Amniotic epithelial cell (primary cell): ENCODE measurements around the gene WDR5B.
"Not testable (repeated sequence)": the region's sequence is repeated elsewhere in the genome, so short reads cannot be mapped to it uniquely, and the experiment has no call there.

Experiments used
- DNase-seq: peaks from one replicate; pipeline ENCODE4 v3.0.0-alpha.2; 2010; ENCODE audit warnings: low read depth

WDR5B gene

DNA sequence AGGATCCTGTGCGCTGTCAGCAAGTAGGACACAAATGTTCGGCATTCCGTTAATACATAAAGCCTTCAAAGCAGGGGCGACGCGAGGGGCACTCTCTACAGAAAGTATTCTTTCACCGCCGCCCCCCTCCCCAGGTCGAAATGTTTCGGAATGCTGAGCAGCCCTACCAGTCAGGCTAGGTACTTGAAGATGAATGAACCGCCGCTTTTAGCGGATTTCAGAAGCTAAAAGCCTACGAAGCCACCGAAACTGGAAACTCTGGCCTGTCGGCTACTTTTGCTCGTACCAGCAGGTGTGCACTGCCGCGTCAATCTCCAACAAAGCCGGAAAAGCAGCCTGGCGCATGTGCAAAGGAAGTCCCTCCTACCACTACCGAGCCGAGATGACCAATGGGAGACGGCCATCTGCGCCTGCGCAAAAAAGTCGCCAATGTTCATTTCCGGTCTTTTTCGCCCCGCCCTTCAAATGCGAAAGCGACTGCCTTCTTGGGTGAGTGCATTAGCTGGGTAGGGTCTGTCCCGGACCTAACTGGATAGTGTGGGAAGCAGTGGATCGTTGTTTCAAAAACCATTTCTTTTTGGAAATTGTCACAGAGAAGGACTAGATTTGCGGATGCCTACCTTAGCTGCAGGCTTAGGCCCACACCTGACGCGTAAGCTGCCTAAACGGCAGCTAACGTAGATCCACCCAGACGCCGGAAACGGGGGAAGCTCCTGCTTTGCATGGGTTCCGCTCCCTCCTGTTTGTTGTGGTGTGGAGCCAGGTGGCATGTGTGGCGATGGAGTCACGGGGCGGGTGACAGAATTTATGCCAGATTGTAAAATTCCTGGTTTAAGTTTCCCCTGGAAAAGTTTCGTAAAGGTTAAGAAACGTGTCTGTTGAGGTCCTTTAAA, at the start of gene WDR5B:
Gene WDR5B, minus strand, starts transcription at position 301 of the 893 bp plus-strand sequence. CDS start 534 bp downstream, outside the sequence.
- DNase-seq, result peak; percentile 94

DNA sequence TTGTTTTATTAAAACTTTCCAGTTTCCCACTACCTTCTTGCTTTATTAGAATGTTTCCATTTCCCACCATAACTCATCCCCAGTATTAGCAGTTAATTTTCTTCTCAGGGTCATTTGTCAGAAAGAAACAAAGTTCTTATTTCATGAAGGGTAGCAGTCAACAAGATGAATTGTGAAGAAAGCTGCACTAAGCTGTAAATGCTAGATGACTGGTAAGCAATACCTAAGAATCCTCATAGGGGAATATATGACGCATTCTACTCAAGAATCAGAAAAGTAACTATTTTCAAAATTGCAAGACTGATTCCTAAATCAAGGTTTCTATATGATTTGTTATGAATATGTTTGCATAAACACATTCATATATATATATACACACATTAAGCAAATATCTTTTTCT, 48.8 kb upstream of the WDR5B start:
- DNase-seq, result no peak

DNA sequence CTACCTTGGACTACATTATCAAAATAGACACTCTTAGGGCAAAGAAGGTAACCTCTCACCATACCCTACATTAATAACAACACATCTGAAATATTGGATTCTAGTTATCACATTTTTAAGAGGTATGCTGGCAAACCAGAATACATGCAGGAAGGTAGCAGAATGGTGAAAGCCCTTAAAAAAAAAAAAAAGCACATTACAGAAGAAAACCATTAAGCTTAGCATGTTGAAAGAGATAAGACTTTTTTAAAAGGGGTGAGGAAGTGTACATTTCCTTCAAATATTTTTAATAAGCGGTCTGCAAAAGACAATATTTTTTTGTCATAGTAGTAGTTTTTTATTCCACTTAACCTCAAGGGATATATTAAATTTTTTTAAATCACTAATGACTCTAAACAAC, 46.5 kb upstream of the WDR5B start:
- no peak for DNase-seq

DNA sequence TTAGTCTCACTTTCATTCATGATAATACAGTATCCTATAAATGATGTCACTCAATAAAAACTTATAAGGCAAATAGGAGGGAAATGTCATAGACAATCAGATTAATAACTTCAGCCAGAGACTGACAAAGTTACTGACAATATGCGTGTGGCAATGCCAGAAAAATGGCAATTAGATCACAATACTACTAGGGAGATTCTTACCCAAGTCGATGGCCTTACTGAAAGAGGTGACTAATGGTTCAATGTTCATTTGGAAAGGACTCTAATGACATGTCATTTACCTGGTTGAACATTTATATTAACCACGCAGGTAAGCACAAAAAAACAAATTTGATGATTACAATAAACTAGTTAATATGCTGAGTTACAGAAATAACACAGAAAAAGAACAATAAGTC, 45.9 kb upstream of the WDR5B start:
- DNase-seq, result no peak

DNA sequence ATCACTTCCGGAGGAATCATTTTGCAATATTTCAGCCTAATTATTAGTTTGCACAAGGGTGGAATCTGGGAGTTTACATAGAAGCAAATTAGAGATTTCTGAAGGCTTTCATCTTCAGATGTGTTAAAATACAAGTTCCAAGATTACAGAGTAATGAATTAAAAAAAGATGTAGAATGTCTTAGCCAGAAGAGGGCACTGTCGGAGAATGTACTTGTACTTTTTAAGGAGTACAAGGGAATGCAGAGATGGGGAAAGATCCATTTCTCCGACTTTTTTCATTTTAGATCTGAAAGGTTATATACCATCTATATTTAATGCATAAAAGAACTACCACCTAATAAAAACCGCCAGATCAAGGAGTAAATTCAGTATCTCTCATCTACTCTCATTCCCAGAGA, 43.1 kb upstream of the WDR5B start:
- peak; percentile 69 for DNase-seq

DNA sequence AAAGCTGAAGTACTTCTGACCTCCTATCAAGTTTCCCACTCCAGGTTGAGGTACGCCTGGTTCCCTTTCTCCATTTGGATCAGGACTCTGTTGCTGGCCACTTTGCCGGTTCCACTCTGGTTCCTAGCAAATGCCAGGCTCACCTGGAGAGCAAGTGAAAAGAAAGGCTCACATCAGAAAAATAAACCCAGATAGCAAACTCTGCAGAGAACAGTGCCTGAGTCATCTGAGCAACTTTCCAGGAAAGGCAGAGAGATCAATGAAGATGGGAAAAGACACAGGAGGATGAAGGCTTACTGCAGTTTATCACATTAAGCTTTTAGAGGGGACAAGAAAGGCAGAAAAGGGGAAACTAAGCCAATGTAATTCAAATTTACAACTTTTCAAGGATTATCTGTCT, 41.8 kb upstream of the WDR5B start:
- no peak for DNase-seq

DNA sequence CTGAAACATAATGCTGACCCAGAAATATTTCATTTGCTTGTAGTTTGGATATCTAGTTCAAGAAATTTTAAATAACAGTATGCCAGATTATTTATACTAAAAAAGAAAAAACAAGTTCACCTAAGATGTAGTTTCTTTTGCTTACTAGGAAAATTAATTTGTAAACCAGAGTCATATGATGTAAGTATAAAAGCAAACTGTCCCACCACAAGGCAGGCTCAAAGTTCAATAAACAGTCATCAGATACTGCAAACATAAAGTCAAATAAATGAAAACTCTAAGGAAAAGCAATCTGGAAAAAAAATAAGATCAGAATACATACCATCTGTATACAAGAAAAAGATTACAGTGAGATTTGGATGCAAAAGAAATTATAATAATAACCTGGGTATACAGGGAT, 40.2 kb upstream of the WDR5B start:
- DNase-seq, result no peak

DNA sequence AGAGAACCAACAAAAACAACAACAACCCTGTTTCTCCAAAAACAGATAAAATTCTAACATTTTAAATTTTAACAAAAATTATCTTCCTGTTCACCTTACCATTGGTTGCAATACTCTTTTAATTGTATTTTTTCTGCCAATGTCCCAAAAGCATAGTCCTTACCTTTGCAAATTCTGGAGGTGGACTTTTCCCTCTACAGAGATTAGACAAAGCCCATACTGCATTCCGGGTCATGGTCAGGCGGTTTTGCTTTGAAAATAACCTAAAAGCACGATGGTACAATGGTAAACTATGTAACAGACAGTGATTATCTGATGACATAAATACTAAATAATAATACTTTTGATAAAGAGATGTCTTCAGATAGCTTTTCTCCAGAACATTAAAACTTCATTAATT, 35.5 kb upstream of the WDR5B start:
- no peak for DNase-seq

DNA sequence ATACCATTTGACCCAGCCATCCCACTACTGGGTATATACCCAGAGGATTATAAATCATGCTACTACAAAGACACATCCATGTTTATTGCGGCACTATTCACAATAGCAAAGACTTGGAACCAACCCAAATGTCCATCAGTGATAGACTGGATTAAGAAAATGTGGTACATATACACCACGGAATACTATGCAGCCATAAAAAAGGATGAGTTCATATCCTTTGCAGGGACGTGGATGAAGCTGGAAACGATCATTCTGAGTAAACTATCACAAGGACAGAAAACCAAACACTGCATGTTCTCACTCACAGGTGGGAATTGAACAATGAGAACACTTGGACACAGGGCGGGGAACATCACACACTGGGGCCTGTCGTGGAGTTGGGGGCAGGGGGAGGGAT, 32.4 kb upstream of the WDR5B start:
- not testable (repeated sequence) for DNase-seq

DNA sequence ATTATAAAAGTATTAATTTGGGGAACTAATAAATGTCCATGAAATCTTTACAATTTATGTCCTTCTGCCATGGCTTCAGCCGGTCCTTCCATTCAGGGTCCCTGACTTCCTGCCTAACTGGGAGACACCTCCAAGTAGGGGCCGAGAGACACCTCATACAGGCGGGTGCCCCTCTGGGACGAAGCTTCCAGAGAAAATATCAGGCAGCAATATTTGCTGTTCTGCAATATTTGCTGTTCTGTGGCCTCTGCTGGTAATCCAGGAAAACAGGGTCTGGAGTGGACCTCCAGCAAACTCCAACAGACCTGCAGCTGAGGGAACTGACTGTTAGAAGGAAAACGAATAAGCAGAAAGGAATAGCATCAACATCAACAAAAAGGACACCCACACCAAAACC, 28.6 kb upstream of the WDR5B start:
- DNase-seq, result not testable (repeated sequence)

DNA sequence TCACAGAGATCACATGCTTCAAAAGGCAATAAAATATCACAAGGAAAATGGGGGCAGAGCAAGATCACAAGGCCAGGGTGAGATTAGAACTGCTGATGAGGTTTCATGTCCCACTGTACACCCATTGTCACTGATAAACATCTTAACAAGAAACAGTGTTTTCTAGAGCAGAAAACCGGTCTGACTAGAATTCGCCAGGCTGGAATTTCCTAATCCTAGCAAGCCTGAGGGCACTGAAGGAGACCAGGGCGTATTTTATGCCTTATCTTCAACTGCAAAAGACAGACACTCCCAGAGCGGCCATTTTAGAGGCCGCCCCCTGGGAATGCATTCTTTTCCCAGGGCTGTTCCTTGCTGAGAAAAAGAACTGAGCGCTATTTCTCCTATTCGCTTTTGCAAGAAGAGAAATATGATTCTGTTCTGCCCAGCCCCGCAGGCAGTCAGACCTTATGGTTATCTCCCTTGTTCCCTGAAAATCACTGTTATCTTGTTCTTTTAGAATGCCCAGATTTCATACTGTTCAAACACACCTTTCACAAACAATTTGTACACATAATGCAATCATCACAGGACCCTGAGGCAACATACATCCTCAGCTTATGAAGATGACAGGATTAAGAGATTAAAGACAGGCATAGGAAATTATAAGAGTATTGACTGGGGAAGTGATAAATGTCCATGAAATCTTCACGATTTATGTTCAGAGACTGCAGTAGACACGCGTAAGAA, 28.1 kb upstream of the WDR5B start:
- not testable (repeated sequence) for DNase-seq

DNA sequence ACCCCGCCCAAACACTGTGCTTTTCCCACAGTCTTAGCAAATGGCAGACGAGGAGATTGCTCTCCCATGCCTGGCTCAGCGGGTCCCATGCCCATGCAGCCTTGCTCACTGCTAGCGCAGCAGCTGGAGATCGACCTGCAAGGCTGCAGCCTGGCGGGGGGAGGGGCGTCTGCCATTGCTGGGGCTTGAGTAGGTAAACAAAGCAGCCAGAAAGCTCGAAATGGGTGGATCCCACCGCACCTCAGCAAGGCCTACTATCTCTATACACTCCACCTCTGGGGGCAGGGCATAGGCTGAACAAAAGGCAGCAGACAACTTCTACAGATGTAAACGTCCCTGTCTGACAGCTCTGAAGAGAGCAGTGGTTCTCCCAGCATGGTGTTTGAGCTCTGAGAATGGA, 27.2 kb upstream of the WDR5B start:
- no peak for DNase-seq

DNA sequence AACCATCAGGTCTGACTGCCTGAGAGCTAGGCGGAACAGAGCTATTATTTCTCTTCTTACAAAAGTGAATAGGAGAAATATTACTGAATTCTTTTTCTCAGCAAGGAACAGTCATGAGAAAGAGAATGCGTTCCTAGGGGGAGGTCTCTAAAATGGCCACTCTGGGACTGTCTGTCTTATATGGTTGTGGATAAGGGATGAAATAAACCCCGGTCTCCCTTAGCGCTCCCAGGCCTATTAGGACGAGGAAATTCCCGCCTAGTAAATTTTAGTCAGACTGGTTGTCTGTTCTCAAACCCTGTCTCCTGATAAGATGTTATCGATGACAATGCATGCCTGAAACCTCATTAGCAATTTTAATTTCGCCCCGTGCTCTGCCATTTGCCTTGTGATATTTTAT, 20.1 kb upstream of the WDR5B start:
- no peak for DNase-seq

DNA sequence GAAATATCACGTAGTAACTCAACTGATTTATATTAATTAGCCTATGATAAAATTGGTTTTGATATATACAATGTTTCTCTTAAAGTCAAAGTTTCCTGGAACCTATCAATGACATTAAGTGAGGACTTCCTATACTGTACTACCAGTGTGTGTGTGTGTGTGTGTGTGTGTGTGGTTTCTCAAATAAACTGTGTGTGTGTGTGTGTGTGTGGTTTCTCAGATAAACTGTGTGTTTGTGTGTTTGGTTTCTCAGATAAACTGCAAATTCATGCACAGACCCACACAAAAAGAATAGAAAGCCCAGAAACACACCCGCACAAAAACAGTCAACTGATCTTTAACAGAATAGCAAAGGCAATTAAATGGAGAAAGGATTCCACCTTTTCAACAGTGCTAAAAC, 14.5 kb upstream of the WDR5B start:
- DNase-seq, result no peak

DNA sequence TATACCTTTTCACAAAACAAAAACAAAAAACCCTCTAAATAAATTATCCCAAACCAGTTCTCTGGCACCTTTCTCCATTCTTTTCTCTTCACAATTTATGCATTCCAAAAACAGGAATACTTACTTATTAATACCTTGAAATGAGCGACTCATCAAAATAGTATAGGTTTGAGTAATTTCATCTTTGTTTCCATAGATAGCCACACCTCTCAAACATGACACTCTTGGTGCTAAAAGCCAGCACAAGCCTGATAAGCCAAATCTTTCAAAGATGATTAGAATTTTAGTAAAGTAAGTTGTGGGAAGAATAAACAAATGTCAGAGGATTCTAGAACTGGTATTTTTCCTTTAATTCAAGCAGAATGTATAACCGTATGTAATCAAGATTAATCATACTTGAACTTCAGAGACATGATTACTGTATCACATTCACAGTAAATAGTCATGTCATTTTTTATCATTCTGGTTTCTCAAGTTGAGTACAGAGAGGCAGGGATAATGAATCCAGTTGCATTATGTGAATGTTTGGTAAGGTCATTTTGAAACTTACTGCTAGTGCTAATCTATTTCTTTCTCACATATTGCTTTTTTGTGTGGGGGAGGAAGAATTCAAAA, 12.1 kb upstream of the WDR5B start:
- no peak for DNase-seq

DNA sequence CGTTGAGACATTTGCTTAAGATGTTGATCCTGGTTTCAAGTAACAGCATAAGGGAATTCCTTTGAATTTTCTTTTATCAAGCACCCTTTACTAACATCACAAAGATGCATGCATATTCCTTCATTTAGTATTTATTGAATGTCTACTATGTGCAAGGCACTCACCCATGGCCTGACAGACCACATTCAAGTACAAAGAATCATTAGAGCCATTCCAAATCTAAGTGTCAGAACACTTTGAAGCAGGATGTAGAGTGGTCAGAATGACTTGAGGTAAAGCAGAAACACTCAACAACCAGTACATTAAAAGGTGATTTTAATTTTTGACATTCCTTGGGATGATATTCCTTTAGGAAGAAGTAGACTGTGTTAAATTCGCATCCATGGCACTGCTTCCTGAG, 6.0 kb upstream of the WDR5B start:
- DNase-seq, result no peak

DNA sequence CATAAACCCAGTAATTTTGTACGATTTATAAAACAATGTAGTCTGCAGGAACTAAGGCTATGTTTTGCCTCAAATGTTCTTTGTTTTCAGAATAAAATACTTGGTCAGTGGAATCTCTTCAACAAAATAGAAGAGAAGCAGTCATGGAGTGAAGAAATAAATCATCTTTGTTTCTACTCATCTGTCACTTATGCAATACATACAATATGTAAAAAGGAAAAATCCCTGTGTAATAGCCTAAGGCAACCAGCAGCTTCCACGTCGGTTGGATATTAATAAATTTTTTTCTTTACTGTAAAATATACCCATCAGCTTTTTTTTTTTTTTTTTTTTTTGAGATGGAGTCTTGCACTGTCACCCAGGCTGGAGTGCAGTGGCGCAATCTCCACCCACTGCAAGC, 5.2 kb upstream of the WDR5B start:
- peak; percentile 17 for DNase-seq

DNA sequence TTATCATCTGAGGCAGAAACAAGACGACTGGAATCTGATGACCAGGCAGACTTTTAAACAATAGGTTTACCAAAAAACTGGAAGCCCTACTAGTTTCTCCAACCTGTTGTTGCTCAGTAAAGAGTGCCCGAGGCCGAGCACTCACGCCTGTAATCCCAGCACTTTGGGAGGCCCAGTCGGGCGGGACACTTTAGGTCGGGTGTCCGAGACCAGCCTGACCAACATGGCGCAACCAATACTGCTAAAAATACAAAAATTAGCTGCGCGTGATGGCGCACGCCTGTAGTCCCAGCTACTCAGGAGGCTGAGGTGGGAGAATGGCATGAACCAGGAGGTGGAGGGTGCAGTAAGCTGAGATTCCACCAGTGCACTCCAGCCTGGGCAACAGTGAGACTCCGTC, 1.1 kb upstream of the WDR5B start:
- no peak for DNase-seq

DNA sequence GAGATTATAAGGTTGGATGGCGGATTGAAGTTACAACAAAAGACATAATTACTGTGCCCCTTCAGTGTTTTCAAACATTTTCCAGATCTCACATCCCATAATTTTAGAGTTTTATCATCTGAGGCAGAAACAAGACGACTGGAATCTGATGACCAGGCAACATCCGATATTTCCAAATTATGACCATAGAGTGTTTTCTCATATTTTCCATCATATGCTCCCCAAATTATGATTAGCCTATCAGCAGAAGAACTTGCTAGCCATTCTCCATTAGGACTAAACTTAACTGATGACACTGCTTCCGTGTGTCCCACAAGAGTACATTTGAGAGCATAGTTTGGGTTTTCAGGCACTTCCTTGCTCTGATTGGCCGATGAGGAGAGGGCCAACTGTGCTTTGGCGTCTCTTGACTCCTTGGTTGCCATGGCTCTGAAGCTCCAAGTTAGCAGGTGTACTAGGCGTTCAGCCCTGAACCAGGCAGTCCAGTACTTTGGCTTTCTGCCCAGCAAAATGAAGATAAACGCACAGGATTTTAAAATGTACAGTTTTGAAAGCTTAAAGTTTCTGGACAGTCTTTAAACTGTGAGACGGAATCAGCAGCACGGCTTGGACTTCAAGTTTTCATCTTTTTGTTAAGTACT, 638 bp downstream of the WDR5B start:
- peak; percentile 46 for DNase-seq

DNA sequence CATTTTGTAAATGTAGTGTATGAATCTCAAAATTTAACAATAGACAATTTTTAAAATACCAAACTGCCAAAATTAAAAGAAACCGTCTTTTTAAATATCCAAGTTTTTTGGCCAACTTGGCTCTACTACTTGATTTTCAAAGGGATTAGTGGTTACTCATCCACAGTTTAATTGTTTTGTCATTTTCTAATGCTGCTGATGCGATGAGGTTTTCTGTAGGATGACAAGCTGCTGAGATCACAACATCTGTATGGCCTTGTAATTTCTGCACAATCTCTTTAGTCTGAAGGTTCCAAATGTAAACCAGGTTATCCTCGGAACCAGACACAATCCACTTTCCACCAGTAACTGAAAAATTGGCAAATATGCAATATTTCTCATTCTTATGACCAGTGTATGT, 1.5 kb downstream of the WDR5B start:
- DNase-seq, result no peak

DNA sequence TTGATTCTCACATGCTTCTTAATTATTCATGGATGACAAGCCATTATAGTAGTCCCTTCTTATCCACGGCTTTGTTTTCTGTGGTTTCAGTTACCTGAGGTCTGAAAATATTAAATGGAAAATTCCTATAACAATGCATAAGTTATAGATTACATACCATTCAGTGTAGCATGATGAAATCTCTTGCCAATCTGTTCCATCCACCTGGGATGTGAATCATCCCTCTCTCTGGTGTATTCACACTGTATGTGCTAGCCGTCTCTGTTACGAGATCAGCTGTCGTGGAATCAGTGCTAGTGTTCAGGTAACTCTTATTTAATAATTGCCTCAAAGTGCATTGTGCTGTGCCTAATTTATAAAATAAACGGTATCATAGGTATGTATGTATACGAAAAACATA, 5.2 kb downstream of the WDR5B start:
- no peak for DNase-seq

DNA sequence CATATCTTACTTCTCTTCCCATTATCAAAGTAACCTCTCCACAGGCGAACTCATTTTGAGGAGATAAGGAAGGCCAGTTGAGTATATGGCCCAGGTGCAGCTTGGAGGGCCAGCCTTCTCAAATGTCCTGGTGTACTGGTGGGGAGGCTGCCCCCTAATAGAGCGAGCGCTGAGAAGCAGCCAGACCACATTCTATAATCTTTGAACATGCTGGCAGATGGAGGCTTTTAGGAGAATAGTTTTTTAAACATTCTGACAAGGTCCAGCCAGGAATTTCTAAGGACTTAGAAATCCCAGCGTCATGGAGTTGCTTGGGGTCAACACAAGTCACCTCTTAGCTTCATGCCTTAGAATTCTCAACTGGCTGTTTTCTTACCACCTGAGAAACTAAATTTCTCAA, 5.8 kb downstream of the WDR5B start:
- no peak for DNase-seq

DNA sequence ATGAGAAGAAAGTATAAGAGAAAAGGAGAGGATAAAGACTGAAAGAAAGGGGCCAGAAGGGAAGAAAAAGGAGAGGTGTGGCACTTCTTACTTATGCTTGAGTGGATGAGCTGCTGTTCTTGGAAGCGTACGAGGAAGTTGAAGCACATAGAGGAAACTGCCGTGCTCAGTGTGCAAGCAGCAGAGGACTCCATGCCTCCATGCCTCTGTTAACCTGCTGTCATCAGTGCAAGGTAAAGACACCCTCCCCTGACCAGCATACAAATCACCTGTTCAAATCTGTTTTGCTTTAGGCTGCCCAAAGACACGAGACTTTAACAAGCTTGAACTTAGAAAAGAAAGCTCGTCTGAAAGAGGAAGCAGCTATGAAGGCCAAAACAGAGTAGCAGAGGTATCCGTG, 6.4 kb downstream of the WDR5B start:
- no peak for DNase-seq
